ENCODE measurements around the gene TSPAN3.

Gene TSPAN3

GRCh38 chr15:77035999-77036471, 34.9 kb downstream of the TSPAN3 start:
- H3K4me3 Mint-ChIP-seq, result no peak overlapping the region

DNA sequence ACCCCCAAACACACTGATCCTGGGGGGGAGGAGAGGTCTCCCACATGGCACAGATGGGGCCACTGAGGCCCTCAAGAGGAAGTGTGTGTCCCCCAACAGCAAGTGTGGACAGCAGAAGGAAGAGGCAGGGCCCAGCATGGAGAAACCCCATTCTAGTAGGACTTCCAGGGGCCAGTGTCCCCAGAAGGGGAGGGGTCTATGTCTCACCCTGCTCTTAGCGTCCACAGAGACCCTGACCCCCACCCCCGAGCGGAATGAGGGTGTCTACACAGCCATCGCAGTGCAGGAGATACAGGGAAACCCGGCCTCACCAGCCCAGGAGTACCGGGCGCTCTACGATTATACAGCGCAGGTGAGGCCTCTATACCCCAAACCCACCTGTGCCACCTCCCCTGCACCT, 35.3 kb downstream of the TSPAN3 start:
- Mint-ChIP-seq H3K4me1 (ENCODE audit: low read depth) (peaks cover 7% of the 10 kb centered on the region), H3K9me3 (ENCODE audit: low read depth) (no peaks in the 10 kb centered on the region), H3K36me3 (peaks cover under 1% of the 10 kb centered on the region), H3K4me3 (no peak overlapping the region), H3K27me3 (no peaks in the 10 kb centered on the region), H3K27ac (peak overlapping the region; percentile 61)

More at GRCh38 chr15:77035999-77036471, 34.9 kb downstream of the TSPAN3 start:
- H3K9me3 Mint-ChIP-seq (ENCODE audit: low read depth), result no peaks in the 10 kb centered on the region
- no peaks in the 10 kb centered on the region for H3K27me3 Mint-ChIP-seq
- H3K4me1 Mint-ChIP-seq (ENCODE audit: low read depth), result peaks cover 11% of the 10 kb centered on the region
- H3K27ac Mint-ChIP-seq, result peak overlapping the region; percentile 41
- peaks cover 3% of the 10 kb centered on the region for H3K36me3 Mint-ChIP-seq

- Mint-ChIP-seq H3K27ac (peak overlapping the region; percentile 61), H3K9me3 (ENCODE audit: low read depth) (no peaks in the 10 kb centered on the region), H3K27me3 (no peaks in the 10 kb centered on the region), H3K36me3 (no peaks in the 10 kb centered on the region), H3K4me1 (ENCODE audit: low read depth) (peaks cover 6% of the 10 kb centered on the region), H3K4me3 (no peak overlapping the region)
Observed at GRCh38 chr15:77034695-77035489, 36.0 kb downstream of the TSPAN3 start.

DNA sequence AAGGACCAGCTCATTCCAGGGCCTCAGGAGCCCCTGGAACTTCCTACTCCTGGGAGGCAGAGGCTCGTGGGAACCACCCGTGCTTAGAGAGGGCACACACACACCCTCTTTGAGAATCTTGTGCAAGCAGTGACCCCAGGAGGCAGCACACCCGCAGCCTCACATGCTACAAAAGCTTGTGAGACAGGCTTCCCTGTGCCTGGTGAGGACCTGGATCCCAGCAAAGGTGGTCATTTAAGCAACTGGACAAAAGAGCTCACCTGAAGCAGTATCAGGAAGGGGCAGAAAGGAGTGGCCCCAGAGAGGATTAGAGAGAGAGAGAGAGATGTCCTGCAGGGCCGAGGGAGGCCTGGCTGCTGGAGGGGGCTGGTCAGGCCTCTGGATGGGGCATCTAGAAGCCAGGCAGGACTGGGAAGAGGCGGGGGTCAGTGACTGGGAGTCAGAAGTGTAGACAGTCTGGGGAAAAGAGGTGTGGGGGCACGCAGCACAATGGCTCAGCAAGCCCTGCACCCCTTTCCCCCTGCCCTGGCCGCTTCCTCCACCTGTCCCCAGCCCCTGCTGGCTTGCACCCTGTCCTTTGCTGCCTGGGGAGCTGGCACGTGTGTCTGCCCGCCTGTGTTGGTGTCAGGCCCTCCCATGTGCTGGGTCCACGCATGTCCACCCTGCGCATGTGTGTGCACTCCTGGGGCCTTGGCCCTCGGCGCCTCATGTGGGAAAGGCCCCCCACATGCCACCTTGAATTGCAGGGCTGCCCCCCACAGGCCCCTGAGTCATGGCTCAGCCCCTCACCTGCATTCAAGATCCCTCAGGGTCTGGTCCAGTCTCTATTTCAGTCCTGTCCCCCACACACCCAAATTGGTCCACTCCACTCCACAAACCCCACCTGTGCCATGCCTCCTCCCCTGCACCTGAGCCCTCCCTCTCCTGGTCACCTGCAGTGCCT, 36.9 kb downstream of the TSPAN3 start:
- Mint-ChIP-seq H3K4me1 (ENCODE audit: low read depth) (peaks cover 6% of the 10 kb centered on the region), H3K4me3 (no peak overlapping the region), H3K9me3 (ENCODE audit: low read depth) (no peaks in the 10 kb centered on the region), H3K27ac (peak overlapping the region; percentile 61), H3K36me3 (no peaks in the 10 kb centered on the region), H3K27me3 (no peaks in the 10 kb centered on the region)

DNA sequence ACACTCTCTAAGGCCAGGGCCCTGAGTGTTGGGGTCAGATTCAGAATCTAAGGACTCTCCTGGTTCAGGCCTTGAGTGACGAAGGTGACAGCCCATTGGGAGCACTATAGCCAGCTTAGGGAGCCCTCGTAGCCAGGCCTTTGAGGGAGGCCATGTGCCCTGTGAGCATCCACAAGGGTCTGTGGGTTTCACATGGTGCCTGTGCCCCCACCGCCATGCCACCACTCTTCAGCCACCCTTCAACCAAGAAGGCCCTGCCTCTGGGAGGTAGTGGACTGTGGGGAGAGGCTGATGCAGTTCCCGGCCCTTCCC, 37.5 kb downstream of the TSPAN3 start:
- H3K9me3 Mint-ChIP-seq (ENCODE audit: low read depth), result no peaks in the 10 kb centered on the region
- no peaks in the 10 kb centered on the region for H3K27me3 Mint-ChIP-seq
- no peak overlapping the region for H3K27ac Mint-ChIP-seq
- H3K4me3 Mint-ChIP-seq, result no peak overlapping the region
- H3K4me1 Mint-ChIP-seq (ENCODE audit: low read depth), result peaks cover 6% of the 10 kb centered on the region
- H3K36me3 Mint-ChIP-seq, result no peaks in the 10 kb centered on the region

DNA sequence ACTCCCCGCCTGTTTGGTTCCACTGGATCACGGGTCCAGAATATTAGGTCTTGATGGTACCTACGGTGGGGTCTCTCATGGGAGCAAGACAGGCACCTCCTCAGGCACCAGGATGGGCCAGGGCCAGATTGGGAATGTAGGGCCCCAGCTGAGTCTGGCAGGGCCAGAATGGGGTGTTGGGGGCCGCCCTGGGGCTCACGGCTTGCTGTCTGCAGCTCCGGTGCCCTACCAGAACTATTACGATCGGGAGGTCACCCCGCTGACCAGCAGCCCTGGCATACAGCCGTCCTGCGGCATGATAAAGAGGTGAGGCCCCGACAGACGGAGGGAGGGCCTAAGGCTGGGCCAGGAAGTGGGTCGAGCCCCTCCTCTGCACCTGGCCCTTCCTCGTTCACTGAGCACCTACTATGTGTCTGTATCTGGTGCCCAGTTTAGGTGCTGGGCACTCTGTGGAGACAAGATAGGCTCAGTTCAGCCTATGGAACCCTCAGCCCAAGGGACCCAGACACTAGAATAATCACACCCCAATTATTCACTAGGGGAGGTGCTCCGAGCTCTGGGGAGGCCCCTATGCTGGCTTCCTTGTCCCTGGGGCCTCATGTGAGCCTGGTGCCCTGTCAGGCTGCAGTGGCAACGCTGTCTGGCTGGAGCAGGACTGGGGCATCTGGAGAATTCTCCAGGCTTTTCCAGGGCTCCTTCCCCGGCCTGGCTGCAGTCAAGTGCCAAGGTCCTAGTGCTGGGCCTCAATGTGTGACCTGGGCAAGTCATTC, 38.1 kb downstream of the TSPAN3 start:
- Mint-ChIP-seq H3K9me3 (ENCODE audit: low read depth) (no peaks in the 10 kb centered on the region), H3K4me1 (ENCODE audit: low read depth) (peaks cover 6% of the 10 kb centered on the region), H3K36me3 (no peaks in the 10 kb centered on the region), H3K27me3 (no peaks in the 10 kb centered on the region), H3K4me3 (no peak overlapping the region), H3K27ac (no peak overlapping the region)

DNA sequence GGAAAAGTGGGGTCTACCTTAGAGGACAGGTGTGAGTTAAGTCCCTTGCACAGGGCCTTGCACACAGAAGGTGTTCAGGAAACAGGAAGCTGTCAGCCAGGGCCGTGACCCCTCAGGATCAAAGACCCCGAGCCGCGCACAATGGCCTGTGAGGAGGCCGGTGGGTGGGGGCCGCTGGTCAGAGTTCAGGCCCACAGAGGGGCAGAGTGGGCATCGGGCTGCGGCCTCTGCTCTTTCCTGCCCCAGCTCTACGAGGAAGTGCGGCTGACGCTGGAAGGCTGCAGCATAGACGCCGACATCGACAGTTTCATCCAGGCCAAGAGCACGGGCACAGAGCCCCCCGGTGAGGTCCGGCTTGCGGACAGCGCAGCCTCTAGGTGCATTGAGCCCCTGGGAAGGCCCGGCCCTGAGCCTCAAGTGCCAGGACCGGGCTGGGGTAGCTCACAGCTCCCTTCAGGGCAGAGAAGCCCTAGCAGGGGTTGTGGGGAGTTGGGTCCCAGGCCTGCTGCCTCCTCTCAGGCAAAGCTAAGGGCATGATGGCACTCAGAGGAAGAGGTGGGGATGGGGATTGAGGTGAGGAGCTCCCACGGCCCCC, 38.8 kb downstream of the TSPAN3 start:
- H3K27me3 Mint-ChIP-seq, result no peaks in the 10 kb centered on the region
- H3K4me3 Mint-ChIP-seq, result no peak overlapping the region
- peaks cover 6% of the 10 kb centered on the region for H3K4me1 Mint-ChIP-seq (ENCODE audit: low read depth)
- no peaks in the 10 kb centered on the region for H3K36me3 Mint-ChIP-seq
- no peaks in the 10 kb centered on the region for H3K9me3 Mint-ChIP-seq (ENCODE audit: low read depth)
- H3K27ac Mint-ChIP-seq, result peak overlapping the region; percentile 82

- Mint-ChIP-seq H3K4me1 (ENCODE audit: low read depth) (peaks cover 6% of the 10 kb centered on the region), H3K9me3 (ENCODE audit: low read depth) (no peaks in the 10 kb centered on the region), H3K36me3 (no peaks in the 10 kb centered on the region), H3K4me3 (no peak overlapping the region), H3K27ac (peak overlapping the region; percentile 82), H3K27me3 (no peaks in the 10 kb centered on the region)
Observed at GRCh38 chr15:77031376-77032050, 39.4 kb downstream of the TSPAN3 start.

- Mint-ChIP-seq H3K27me3 (no peaks in the 10 kb centered on the region), H3K9me3 (ENCODE audit: low read depth) (no peaks in the 10 kb centered on the region), H3K36me3 (no peaks in the 10 kb centered on the region), H3K4me3 (no peak overlapping the region), H3K4me1 (ENCODE audit: low read depth) (peaks cover 7% of the 10 kb centered on the region), H3K27ac (no peak overlapping the region)
Observed at GRCh38 chr15:77030928-77031375, 40.0 kb downstream of the TSPAN3 start.

- Mint-ChIP-seq H3K27ac (peak overlapping the region; percentile 50), H3K4me1 (ENCODE audit: low read depth) (peaks cover 7% of the 10 kb centered on the region), H3K27me3 (no peaks in the 10 kb centered on the region), H3K4me3 (no peak overlapping the region), H3K36me3 (no peaks in the 10 kb centered on the region), H3K9me3 (ENCODE audit: low read depth) (no peaks in the 10 kb centered on the region)
Observed at GRCh38 chr15:77030048-77030927, 40.6 kb downstream of the TSPAN3 start.

DNA sequence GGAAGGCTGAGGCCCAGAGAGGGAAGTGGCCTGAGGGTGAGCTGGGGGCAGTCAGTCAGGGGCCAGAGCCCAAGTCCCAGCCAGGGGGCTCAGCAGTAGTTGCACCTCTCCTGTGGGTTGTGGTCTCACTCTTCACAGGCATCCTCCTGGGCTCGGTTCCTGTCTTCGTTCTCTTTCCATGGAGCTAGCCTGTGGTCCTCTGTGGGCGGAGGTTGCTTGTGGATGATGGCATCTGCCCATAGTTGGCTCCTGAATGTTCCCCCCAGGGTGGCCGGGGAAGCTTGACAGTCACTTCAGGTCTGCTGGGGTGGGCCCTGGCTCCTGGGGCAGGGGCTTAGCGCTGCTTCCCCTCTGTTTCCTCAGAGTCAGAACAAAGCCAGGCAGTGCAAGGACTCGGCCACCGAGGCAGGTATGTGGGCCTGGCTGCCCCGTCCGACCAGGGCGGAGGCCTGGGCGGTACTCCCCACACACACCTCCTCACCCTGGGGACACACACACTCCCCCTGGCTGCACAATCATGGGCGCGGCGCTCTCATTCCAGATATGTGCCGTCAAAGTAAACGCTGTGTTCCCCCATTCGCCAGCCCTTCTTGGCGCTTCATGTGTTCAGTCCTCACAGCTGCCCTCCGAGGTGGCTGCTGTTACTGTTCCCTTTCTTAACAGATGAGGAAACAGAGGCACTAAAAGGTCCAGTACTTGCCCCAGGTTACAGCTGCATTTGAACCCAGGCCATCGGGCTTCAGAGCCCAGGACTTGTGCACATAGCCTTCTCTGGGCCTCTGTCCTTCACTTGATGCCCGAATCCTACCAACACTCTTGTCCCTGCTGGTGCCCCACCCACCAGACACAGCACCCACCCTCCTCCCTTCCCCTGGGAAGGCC, 41.5 kb downstream of the TSPAN3 start:
- H3K27me3 Mint-ChIP-seq, result no peaks in the 10 kb centered on the region
- peak overlapping the region; percentile 50 for H3K27ac Mint-ChIP-seq
- no peaks in the 10 kb centered on the region for H3K9me3 Mint-ChIP-seq (ENCODE audit: low read depth)
- peaks cover 7% of the 10 kb centered on the region for H3K4me1 Mint-ChIP-seq (ENCODE audit: low read depth)
- H3K4me3 Mint-ChIP-seq, result no peak overlapping the region
- H3K36me3 Mint-ChIP-seq, result no peaks in the 10 kb centered on the region

DNA sequence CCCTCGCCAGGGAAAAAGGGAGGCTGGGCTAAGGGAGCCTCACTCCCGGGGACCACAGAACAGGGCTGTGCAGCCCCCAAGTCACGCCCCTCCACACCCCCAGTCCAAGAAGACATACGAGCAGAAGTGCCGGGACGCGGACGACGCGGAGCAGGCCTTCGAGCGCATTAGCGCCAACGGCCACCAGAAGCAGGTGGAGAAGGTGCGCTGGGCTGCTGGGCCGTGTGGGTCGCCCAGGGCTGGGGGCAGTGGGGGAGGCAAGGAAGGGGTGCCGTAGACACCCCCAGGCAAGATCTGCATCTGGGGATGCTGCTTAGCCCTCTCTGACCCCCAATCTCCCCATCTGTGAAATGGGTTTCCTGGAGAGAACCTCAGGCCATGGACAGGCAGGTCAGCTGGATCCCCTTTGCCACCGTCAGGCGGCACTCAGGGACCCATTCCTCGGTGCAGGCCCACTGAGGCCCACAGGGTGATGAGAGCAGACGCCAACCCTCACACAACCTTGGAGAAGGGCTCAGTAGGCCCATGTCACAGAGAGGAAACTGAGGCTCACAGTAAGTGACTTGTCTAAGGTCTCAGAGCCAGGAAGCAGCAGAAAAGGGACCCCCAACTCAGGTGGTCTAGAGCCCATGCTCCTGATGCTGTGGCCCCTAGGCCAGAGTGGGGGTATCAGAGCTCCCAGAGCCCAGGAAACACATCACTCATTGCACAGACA, 42.3 kb downstream of the TSPAN3 start:
- no peaks in the 10 kb centered on the region for H3K9me3 Mint-ChIP-seq (ENCODE audit: low read depth)
- no peak overlapping the region for H3K4me3 Mint-ChIP-seq
- no peaks in the 10 kb centered on the region for H3K36me3 Mint-ChIP-seq
- no peaks in the 10 kb centered on the region for H3K27me3 Mint-ChIP-seq
- H3K27ac Mint-ChIP-seq, result no peak overlapping the region
- H3K4me1 Mint-ChIP-seq (ENCODE audit: low read depth), result peaks cover 13% of the 10 kb centered on the region

All from activated naive CD8-positive, alpha-beta T cell (primary cell).